ENCODE measurements around the gene SLC7A9. TPM values are rescaled to one million over a fixed set of nuclear protein-coding genes. Genes with fewer than 3 reads are reported as not detected.

The SLC7A9 gene
- polyA plus RNA-seq, 1 of the 3 experiments (the other 2 are of a cell fraction) = not detected

GRCh38 chr19:32810452-32810851 lies 59.1 kb downstream of the SLC7A9 start (continued):
- no peak for TF ChIP-seq SMC3 (IDR thresholded peaks at IDR 0.05; ENCODE audit: low read depth, low read length)
- TF ChIP-seq USF1 (IDR thresholded peaks at IDR 0.05; ENCODE audit: borderline replicate concordance, low read depth) = no peak
- TF ChIP-seq FOXM1 (IDR thresholded peaks at IDR 0.05; ENCODE audit: low read depth) = no peak
- TF ChIP-seq GATA2 (CRISPR knock-in tag; IDR thresholded peaks at IDR 0.05) = no peak
- no peak for TF ChIP-seq EP300 (IDR thresholded peaks at IDR 0.05; ENCODE audit: borderline replicate concordance in 1 of 2, low read depth in 1 of 2, low read length in 1 of 2)
- TF ChIP-seq JUND (IDR thresholded peaks at IDR 0.05) = no peak

DNA sequence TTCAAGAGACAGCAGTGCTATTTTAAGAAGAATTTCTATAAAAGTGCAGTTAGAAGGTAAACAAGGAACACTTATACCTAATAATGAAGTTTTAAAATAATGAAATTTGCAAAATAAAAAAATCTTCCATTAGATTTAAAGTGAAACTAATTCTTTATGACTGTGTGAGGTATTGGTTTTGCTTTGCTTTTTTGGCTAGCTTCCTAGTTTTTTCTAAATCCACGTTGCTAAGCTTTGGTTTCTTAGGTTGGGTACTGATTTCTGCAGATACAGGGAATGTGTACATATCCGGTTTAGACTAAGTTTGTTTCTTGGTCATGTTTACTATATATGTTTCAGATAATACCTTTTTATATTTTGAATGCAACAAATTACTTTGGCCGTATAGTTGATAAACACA lies 59.8 kb downstream of the SLC7A9 start:
- Histone ChIP-seq H3K4me3 (ENCODE audit: low read depth in 2 of 2, low read length in 1 of 2) (no peak overlapping the region), H4K20me1 (ENCODE audit: insufficient read depth) (no peaks in the 10 kb centered on the region), H3K9ac (no peak overlapping the region), H3K4me2 (peak overlapping the region; percentile 44; the same call in 1 of the 2 replicates), H3F3A (replicated peaks; ENCODE audit: insufficient read depth) (no peaks in the 10 kb centered on the region), H3K9me3 (no peaks in the 10 kb centered on the region), H3K27me3 (ENCODE audit: insufficient read depth) (no peaks in the 10 kb centered on the region), H2AFZ (ENCODE audit: low read depth) (no peak overlapping the region), H3K79me2 (ENCODE audit: insufficient read depth) (no peaks in the 10 kb centered on the region), H3K27ac (ENCODE audit: low read depth in 2 of 2, low read length in 1 of 2) (no peak overlapping the region), H3K9me2 (no peaks in the 10 kb centered on the region), H3K4me1 (ENCODE audit: control insufficient read depth in 1 of 2, insufficient read depth in 2 of 2, low read depth in 1 of 2, low read length in 1 of 2) (peaks cover 0 to 5% of the 10 kb centered on the region in 2 experiments; a peak in 1 of 4 replicates), H3K36me3 (replicated peaks in 1 of 2; ENCODE audit: control insufficient read depth in 1 of 2, insufficient read depth in 2 of 2, low read length in 1 of 2) (no peaks in the 10 kb centered on the region)
- TF ChIP-seq MEF2A (IDR thresholded peaks at IDR 0.05; ENCODE audit: borderline replicate concordance, low read depth) (no peak), RAD21 (IDR thresholded peaks at IDR 0.05; ENCODE audit: low read length) (no peak), CHD2 (IDR thresholded peaks at IDR 0.05; ENCODE audit: low read length, partially characterized antibody) (no peak), SIN3A (IDR thresholded peaks at IDR 0.05; ENCODE audit: borderline replicate concordance, low read depth, low read length) (no peak), SMC3 (IDR thresholded peaks at IDR 0.05; ENCODE audit: low read depth, low read length) (no peak), FOXJ3 (CRISPR knock-in tag; IDR thresholded peaks at IDR 0.05) (no peak), GATA2 (CRISPR knock-in tag; IDR thresholded peaks at IDR 0.05) (no peak), MAX (IDR thresholded peaks at IDR 0.05; ENCODE audit: low read depth) (no peak), NRF1 (IDR thresholded peaks at IDR 0.05; ENCODE audit: low read depth, low read length) (no peak), ELF1 (IDR thresholded peaks at IDR 0.05) (no peak), TAF1 (IDR thresholded peaks at IDR 0.05; ENCODE audit: borderline replicate concordance, low read depth, low read length) (no peak), JUND (IDR thresholded peaks at IDR 0.05) (no peak), TCF12 (IDR thresholded peaks at IDR 0.05) (no peak), RCOR1 (IDR thresholded peaks at IDR 0.05; ENCODE audit: low read length) (no peak), USF1 (IDR thresholded peaks at IDR 0.05; ENCODE audit: borderline replicate concordance, low read depth) (no peak)
- TF ChIP-seq, protein P1, sequence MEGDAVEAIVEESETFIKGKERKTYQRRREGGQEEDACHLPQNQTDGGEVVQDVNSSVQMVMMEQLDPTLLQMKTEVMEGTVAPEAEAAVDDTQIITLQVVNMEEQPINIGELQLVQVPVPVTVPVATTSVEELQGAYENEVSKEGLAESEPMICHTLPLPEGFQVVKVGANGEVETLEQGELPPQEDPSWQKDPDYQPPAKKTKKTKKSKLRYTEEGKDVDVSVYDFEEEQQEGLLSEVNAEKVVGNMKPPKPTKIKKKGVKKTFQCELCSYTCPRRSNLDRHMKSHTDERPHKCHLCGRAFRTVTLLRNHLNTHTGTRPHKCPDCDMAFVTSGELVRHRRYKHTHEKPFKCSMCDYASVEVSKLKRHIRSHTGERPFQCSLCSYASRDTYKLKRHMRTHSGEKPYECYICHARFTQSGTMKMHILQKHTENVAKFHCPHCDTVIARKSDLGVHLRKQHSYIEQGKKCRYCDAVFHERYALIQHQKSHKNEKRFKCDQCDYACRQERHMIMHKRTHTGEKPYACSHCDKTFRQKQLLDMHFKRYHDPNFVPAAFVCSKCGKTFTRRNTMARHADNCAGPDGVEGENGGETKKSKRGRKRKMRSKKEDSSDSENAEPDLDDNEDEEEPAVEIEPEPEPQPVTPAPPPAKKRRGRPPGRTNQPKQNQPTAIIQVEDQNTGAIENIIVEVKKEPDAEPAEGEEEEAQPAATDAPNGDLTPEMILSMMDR (IDR thresholded peaks at IDR 0.05) = no peak
- TF ChIP-seq, protein P2, sequence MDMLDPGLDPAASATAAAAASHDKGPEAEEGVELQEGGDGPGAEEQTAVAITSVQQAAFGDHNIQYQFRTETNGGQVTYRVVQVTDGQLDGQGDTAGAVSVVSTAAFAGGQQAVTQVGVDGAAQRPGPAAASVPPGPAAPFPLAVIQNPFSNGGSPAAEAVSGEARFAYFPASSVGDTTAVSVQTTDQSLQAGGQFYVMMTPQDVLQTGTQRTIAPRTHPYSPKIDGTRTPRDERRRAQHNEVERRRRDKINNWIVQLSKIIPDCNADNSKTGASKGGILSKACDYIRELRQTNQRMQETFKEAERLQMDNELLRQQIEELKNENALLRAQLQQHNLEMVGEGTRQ (IDR thresholded peaks at IDR 0.05; ENCODE audit: borderline replicate concordance, low read depth, low read length) = no peak
- WGBS (ENCODE audit: low lambda C conversion rate) = 50% methylated on average over 3 of the region's 3 CpGs
- POLR2A ChIA-PET = no interaction called here
- CTCF ChIA-PET = interaction anchor here (1.0 to 1.3 kb wide), 2 partner anchors 9 to 19 kb away, joined by 3 read pairs; no protein-coding TSS in a partner anchor
- no peak for DNase-seq

All from SK-N-SH (cell line).